GM19023 (cell line): ENCODE data around the gene SPAG7.

Experiments used
- ATAC-seq: cut with Tn5 transposase; IDR thresholded peaks from one replicate; pipeline ENCODE4 v1.9.1; 2021; ENCODE audit warnings: mild to moderate bottlenecking, moderate library complexity; ENCODE audit not compliant: unreplicated experiment

Gene SPAG7

DNA sequence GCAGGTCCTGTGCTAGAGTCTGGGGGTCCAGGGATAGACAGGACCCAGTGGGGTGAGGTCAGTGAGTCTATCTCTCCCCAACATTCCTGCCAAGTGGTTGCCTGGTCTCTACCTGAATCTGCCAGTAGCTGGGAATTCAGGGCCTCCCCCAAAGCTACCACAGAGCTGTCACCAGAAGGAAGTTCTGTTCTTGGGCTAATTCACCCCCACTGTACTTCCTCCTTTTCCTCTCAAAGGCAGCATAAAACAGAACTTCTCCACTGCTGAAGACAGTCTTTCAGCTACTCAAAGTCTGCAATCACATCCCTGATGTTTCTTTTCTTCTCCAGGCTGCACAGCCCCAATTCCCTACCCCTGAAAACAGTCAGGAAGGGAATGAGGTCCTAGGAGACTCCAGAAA, 11.1 kb upstream of the SPAG7 start:
- no peak for ATAC-seq

DNA sequence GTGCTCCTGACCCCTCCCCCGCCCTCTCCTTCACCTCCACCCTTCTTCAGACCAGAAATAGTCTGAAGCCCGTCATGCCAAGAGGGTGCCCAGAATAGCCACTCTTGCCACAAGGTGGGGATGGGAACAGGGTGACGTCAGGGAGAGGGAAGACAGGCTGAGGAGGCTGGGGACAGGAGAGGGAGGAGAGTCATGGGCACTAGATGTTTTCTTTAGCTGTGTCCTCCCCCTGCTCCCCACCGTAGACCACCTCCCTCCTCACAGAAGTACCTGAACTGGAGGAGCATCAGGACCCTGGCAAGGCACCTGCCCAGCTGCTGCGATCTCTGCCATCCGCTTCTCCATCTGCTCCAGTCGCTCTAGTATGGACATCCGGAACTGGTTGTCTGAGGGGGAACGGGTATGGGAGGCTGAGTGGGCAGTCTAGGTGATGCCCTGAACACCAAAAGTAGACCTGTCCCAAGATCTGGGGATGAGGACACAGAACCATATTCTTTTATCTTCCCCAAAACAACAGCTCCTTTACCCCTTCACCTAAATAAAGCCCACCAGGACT, 6.6 kb upstream of the SPAG7 start:
- ATAC-seq, result no peak

DNA sequence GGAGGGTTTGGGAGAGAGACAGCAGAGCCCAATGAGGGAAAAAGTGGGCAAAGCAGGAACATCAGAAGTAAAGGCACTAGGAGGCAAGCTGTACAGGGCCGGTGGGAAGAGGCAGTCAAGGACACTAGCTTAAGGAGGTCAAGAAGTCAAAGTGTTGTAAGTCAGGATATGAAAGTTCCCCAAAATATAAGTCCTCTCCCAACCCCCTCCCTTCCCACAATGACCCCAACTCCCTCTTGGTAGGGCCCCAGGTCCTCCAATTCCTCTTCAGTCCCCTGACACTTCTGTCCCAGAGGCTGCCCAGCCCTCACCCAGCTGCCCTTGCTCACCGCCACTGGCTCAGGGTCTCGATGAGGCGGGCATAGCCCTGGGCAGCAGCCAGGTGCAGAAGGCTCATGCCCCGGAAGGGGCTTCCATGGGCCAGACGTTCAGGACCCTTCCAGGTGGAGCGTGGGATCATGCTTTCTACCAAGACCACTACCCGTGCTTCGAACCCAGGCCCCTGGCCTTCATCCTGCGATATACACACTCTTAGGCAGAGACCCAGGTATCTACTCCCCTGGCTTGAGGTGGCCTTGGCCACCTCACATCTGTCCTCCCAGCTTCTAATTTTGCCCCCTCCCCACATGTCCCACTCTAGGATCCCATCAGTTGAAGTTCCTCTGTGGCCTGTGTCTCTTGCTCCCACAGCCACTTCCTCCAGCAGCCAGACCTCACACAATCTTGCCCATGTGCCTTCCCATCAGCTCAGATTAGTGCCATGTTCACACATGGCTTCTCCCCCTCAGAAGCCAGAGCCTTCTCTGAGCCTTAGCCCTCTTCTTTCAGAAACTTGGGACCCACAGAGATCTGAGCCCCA, 5.9 kb upstream of the SPAG7 start:
- ATAC-seq, result no peak

DNA sequence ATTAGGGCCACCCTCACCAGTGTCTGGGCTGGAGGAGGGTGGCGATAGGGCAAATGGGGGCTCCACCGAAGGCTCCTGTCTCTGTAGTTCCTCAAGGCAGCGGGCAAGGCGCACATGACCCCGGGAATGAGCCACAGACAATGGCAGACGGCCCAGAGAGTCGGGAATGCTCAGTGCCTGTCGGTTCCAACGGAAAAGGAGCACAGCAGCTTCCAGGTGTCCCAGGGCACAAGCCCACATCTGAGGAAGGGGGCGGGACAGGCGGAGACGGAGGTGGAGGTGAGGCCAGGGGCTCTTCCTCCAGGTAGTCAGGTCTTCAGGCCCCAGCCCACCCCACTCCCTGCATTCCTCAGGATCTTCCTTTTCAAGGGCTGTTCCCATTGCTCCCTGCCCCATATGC, 5.1 kb upstream of the SPAG7 start:
- no peak for ATAC-seq

DNA sequence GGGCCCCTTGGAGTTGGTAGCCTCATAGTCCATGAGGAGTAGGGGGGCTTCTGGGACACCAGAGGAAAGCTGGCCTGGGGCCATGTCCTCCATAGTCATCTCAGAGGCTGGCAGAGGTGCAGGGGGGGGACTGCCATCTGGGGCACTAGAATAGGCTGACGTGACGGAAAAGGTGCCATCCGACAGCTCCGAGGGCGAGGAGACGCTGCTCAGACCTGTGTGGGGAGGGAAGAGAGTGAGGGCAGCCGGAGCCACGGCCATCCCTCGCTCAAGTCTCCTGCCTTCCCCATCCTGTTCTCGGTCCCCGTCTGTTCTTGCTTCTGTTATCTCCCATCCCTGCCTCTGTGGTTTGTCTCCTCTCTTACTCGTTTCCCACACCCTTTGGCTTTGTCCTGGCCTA, 4.7 kb upstream of the SPAG7 start:
- no peak for ATAC-seq

DNA sequence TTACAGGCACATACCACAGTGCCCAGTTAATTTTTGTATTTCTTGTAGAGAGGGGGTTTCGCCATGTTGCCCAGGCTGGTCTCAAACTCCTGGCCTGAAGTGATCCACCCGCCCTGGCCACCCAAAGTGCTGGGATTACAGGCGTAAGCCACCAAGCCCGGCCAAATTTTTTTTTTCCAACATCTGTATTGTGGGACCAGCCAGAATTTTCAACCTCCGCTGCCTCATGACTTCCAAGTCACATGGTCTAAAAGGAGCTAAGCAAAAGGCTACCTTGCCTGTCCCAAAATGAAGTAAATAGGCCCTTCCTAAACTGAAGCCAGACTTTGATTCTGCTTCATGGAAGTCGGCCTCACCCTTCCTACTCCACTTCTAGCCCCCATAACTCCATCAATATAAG, 4.2 kb upstream of the SPAG7 start:
- ATAC-seq, result no peak

DNA sequence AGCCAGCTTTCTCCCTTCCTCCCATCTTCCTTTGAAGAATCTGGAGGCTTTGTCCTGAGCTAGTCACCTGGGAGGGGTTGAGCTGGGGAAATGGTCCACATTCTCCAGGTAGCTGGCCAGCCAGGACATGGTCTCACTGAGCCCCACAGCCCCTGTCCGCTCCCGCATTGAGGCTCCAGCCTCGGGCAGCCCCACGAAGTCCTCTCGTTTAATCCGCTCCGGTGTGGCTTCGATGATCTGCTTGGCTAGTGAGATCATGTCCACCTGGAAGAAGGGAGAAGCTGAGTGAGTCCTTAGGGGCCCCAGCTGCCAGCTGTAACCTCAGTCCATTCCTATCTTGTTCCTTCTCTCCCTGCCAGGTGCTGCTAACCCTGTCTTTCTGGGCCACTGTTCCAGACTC, 2.7 kb upstream of the SPAG7 start:
- no peak for ATAC-seq

DNA sequence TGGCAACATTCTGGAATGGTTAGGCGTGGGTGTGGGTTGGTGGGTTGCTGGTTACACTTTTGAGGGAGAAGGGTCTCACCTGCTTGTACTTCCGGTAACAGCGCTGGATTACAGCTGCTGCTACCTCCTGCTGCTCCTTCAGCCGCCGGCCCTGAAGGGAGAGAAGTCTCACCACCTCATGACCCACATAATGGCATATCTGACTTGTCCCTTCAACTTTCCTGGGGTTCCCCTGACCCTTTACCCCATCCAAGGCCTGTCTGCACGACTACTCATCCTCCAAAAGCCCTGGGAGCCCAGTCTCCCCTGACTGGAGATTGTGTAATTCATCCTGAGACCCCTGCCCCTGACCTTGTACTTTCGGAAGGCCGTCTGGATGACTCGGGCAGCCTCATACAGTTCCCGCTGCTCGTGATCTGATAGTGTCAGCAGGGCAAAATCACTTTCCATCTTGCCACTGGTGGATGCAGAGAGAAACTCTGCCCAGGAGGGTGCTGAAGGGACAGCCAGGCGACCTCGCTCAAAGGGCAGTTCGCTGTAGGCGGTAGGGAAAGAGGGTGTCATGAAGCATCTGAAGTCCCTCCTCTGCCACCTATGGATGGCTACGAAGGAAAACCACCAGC, 2.0 kb upstream of the SPAG7 start:
- ATAC-seq, result no peak

DNA sequence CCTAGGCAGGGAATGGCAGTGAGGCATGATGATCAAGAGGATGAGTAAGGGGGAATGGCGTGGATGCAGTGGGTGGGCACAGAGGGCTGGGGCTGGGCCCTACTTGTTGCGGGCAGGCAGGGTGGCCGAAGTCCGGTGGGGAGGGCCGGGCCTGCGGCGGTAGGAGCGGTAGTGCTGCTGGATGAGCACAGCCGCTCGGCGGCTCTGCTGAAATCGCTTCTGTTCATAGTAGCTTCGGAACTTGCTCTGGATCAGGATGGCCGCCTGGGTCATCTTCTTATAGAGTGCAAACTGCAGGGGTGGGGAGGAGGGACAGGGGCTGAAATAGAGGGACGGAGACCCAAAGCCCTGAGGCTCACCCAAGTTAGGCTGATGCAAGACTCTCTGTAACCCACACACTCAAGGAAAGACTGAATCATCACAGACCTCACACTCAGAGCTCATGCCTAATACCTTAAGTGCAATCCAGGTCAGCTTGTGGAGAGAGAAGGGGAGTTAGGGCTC, 1.5 kb upstream of the SPAG7 start:
- ATAC-seq, result no peak

DNA sequence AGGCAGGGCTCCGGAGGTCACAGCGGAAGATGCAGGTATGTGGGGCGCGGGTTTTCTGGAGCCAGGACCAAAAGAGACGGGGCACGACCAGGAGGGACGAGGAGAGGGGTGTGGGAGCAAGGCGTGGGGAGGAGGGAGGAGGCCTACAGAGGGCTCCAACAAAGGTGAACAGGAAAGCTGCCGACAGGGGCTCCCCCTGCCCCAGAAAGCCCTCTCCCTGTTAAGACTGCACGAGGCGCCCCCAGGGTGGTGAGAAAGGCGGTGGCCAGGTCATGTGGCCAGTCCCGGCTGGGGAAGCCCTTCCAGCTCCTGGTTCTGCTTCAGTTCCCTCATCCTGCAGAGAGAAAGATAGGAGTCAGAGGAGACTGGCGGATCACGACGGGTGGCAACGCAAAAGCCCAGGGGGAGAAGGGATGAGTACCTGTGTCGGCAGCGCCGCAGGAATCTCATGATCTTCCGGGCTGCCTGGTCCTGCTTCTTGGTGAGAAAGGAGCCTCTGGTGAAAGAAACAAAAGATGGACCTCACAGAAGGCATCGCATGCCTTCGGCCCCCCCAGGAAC, 949 bp upstream of the SPAG7 start:
- no peak for ATAC-seq

DNA sequence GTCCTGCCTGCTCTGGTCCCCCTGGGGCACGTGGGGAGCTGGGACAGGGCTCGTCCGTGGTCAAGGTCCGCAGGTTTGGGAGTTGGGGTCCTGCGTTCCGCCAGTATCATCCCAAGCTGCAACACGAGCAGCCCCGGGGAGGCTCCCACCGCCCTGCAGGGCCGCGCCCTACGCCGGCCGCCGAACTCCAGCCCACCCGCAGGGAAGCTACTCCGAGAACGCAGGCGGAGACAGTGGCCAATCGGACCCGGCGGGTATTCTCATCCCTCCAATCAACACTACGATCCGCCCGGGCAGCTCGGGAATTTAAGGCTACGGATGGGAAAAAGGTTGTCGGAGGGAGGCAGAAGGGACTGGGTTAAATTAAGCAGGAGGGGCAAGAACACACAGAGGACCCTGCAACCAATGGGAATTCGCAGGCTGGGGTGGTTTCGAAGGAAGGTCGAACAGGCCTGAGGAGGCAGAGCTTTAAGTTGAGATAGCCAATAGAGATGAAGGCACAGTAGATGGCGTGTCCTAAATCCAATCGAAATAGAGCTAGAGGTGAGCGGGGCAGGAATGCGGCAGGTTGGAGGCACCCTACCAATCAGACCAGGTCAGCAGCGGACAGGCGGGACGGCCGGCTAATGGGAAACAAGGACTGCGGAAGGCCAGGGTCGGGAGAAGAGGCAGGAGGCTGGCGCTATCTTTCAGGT, 626 bp downstream of the SPAG7 start:
- peak; percentile 82 for ATAC-seq

DNA sequence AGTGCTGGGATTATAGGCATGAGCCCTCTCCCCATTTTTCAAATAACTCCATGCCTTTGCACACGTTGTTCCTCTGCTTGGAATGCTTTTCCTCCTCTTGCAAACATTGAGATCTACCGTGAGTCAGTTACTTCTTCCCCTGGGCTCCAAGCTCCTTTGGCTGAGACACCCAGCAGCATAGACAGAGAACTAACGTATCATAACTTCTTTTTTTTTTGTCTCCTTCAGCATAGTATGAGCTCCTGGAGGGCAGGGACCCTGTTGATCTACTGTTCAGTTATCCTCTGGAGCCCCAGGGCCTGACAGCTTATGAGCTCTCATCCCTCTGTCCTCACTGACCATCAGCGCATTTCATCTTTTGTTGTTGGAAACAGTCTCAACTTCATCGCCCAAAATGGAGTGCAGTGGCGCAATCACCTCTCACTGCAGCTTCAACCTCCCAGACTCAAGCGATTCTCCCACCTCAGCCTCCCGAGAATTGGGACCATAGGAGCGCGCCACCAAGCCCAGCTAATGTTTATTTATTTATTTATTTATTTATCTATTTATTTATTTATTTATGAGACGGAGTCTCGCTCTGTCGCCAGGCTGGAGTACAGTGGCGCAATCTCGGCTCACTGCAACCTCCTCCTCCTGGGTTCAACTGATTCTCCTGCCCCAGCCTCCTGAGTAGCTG, 2.2 kb downstream of the SPAG7 start:
- ATAC-seq, result no peak

DNA sequence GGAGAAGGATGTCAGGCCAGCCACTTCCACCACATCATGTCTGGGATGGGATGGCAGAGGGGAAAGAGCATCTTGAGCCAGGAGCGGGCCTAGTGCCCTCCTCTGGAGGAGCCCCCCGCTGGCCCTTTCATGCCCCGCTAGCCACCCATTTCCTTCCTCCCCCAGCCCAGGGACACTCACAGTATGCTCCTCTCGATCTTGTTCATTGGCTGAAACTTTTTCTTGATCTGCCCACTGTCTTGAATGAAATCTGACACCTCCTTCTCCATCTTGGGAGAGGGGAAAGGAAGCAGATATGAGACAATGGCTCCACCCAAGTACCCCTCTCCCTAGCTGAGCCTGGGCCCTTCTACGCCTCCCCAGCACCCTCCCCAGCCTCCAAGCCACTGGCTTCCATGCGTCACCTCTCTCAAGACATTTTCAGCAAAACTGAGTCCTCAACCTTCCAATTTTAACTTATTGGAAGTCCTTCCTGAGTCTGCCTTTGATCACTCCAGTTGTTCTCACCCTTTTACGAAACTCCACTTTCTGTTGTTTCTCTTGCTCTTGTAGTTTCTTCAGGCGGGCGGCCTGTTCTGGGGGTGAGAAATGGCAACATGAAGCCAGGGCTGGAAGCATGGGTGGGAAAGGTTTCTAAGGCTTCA, 7.2 kb downstream of the SPAG7 start:
- ATAC-seq, result no peak

DNA sequence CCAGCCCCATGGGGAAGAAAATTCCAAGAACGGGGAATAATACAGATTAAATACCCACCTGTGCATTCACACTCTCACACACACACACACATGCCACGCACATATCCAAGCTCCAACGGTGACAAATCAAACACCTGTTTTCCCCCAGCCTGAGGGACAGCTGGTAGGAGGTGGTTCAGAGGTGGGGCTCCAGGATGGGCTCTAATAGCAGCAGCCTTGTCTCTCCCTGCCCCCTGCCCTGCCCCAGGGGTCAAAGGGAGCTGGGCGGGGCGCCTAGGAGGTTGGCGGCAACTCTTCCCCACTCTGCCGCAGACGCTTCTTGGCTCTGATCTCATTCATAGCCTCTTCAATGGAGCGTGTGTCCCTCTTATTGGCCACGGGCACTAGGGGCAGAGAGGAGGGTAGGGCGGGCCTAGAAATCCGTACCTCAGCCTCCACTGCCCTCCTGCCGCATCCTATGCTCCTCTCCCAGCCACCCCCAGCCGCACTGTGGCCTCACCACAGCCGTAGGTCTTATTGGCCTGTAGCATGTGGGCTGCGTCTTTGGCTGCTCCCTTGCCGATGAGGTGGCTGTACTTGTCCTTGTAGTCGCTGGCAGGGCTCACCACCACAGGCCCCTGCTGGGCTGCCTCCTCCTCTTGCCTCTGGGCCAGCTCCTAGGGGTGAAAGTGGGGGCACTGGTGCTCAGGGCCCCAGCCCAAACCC, 8.2 kb downstream of the SPAG7 start:
- ATAC-seq, result no peak

DNA sequence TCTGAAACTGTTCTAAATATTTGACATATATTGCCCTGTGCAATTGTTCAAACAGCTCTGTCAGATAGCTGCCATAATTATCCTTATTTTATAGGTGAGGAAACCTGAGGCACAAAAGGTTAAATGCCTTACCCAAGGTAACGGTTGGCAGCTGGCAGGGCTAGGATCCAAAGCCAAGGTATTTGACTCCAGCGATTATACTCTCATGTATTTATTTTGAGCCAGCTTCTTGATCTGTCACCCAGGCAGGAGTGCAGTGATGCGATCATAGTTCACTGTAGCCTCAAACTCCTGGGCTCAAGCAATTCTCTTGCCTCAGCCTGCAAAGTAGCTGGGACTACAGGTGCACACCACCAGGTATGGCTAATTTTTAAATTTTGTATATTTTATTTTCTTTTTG, 9.5 kb downstream of the SPAG7 start:
- ATAC-seq, result no peak

DNA sequence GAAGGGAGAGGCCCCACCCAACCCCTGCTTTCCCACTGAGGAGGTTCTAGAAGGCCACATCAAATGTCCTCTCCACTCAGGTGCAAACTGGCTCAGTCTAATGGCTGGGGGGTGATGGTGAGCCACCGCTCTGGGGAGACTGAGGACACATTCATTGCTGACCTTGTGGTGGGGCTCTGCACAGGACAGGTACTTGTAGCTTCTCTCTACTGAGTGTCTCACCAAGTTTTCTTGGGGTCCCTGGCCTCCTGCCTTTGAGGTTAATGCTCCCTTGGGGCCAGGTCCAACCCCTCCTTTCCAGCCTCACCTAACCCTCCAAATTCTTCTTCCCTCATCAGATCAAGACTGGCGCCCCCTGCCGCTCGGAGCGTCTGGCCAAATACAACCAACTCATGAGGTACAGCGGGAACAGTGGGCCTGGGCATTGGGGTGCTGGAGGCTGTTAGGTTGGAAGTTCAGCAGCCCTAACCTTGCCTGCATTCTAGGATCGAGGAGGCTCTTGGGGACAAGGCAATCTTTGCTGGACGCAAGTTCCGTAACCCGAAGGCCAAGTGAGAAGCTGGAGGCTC, 11.0 kb downstream of the SPAG7 start:
- no peak for ATAC-seq

DNA sequence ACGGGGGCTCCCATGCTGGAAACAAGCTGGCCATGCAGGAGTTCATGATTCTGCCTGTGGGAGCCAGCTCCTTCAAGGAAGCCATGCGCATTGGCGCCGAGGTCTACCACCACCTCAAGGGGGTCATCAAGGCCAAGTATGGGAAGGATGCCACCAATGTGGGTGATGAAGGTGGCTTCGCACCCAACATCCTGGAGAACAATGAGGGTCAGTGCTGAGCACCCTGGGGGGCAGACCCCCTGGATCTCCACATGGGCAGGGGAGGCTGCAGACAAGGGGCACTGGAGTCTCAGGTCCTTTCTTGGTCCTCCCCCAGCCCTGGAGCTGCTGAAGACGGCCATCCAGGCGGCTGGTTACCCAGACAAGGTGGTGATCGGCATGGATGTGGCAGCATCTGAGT, 12.5 kb downstream of the SPAG7 start:
- ATAC-seq, result no peak

DNA sequence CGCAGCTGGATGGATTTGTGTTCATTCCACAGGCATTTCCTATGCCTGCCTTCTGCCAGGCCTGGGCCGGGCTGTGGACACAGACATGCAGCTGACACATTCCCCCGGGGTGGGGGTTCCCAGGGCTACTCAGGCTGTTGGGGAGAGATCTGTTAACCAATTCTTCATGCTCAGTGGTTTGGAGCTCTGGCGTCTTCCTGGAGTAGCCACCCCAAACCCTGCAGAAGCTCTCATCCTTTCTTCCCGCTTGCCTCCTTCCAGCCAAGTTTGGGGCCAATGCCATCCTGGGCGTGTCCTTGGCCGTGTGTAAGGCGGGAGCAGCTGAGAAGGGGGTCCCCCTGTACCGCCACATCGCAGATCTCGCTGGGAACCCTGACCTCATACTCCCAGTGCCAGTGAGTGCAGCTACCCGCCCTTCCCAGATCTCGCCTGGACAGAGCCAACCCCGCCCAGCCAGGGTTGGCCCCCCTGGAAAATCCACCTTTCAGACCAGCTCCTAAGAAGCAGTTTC, 14.1 kb downstream of the SPAG7 start:
- ATAC-seq, result no peak

DNA sequence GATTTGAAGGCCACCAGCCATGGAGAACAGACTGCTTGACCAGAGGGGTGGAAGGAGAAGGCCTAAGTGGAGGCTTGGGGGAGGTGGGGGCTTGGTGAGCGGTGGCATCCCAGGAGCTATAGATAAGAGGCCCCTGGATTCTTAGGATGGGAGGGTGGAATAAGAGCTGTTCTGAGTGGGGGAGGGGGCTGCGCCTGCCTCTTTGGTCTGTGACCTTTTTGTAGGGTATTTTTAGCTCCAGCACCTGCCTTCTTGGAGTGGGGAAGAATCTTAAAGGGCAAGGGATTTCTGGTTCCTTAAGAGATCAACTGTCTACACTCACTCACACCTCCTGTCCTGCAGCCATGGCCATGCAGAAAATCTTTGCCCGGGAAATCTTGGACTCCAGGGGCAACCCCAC, 16.1 kb downstream of the SPAG7 start:
- ATAC-seq, result no peak
